Measurements from ENCODE around the gene RILPL2.

DNA sequence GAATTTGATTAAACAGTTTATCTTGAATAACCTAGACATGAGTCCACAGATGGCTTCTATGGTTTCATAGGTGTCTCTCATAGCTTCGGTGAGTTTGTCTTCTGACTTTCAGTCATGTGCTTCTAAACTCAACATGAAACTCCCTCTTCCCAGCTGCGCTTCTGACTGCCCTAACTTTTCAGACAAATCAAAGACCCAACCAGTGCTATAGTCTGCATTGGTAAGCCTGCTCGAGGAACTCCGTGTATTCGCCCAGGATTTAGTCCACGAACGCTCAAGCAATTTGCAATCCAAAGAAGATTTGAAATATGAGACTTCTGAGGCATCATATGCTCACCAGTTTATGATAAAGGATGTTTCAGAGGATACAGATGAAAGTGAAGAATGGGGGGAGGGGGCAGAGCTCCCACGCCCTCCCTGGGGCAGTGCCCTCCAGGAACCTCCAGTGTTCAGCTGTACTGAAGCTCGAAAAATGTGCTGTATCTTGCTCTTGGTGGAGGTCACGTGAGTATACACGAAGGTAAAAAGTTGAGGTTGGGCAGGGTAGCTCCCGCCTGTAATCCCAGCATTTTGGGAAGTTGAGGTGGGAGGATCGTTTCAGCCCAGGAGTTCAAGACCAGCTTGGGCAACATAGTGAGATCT is 5.2 kb upstream of the RILPL2 start:
- TF ChIP-seq, protein P1, sequence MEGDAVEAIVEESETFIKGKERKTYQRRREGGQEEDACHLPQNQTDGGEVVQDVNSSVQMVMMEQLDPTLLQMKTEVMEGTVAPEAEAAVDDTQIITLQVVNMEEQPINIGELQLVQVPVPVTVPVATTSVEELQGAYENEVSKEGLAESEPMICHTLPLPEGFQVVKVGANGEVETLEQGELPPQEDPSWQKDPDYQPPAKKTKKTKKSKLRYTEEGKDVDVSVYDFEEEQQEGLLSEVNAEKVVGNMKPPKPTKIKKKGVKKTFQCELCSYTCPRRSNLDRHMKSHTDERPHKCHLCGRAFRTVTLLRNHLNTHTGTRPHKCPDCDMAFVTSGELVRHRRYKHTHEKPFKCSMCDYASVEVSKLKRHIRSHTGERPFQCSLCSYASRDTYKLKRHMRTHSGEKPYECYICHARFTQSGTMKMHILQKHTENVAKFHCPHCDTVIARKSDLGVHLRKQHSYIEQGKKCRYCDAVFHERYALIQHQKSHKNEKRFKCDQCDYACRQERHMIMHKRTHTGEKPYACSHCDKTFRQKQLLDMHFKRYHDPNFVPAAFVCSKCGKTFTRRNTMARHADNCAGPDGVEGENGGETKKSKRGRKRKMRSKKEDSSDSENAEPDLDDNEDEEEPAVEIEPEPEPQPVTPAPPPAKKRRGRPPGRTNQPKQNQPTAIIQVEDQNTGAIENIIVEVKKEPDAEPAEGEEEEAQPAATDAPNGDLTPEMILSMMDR (IDR thresholded peaks at IDR 0.05) = no peak
- no peak for TF ChIP-seq POLR2A (IDR thresholded peaks at IDR 0.05)
